ENCODE results near the gene PAX8.

- TF ChIP-seq, protein P1, sequence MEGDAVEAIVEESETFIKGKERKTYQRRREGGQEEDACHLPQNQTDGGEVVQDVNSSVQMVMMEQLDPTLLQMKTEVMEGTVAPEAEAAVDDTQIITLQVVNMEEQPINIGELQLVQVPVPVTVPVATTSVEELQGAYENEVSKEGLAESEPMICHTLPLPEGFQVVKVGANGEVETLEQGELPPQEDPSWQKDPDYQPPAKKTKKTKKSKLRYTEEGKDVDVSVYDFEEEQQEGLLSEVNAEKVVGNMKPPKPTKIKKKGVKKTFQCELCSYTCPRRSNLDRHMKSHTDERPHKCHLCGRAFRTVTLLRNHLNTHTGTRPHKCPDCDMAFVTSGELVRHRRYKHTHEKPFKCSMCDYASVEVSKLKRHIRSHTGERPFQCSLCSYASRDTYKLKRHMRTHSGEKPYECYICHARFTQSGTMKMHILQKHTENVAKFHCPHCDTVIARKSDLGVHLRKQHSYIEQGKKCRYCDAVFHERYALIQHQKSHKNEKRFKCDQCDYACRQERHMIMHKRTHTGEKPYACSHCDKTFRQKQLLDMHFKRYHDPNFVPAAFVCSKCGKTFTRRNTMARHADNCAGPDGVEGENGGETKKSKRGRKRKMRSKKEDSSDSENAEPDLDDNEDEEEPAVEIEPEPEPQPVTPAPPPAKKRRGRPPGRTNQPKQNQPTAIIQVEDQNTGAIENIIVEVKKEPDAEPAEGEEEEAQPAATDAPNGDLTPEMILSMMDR (IDR thresholded peaks at IDR 0.05) = no peak
- TF ChIP-seq POLR2A (IDR thresholded peaks at IDR 0.05) (no peak), EP300 (IDR thresholded peaks at IDR 0.05) (no peak), POLR2AphosphoS5 (IDR thresholded peaks at IDR 0.05) (no peak)
Observed at GRCh38 chr2:113238871-113239839, 39.6 kb downstream of the PAX8 start.

All from stomach (tissue), 4 donors.